Upper lobe of right lung (tissue), 1 donor: Measurements from ENCODE around the gene NTM. TPM values are rescaled to one million over a fixed set of nuclear protein-coding genes. Genes with fewer than 3 reads are reported as not detected.

ENCODE experiments used
- ATAC-seq: fragments of 200-7000 bp; cut with Tn5 transposase; one replicate; pipeline ENCODE4 v1.9.1; 2020; ENCODE audit warnings: mild to moderate bottlenecking, moderate library complexity
- DNase-seq: peaks from one replicate; pipeline ENCODE4 v3.0.0-alpha.2; 2020
- H3K27ac ChIP-seq: fragments of 200-600 bp; one replicate; pipeline ENCODE4 v1.8.0; 2022
- H3K27me3 ChIP-seq: fragments of 200-600 bp; one replicate; pipeline ENCODE4 v1.8.0; 2022; ENCODE audit warnings: mild to moderate bottlenecking
- H3K36me3 ChIP-seq: fragments of 200-600 bp; one replicate; pipeline ENCODE4 v1.8.0; 2022
- H3K4me1 ChIP-seq: fragments of 200-600 bp; one replicate; pipeline ENCODE4 v1.8.0; 2022
- H3K4me3 ChIP-seq: fragments of 200-600 bp; one replicate; pipeline ENCODE4 v1.8.0; 2022; ENCODE audit warnings: mild to moderate bottlenecking
- H3K9me3 ChIP-seq: fragments of 200-600 bp; one replicate; pipeline ENCODE4 v1.8.0; 2022
- intact Hi-C: fragments of 100-400 bp; cut with DNase I; formaldehyde crosslinking; loops from one replicate; pipeline ENCODE4 v1.11.0; 2022
- total RNA-seq: library from RNA; stranded (reverse); fragmentation: NEBNext Ultra II Directional; extraction: Animal tissue kit (Norgen Biotek cat#: 25700); gene quantifications from one replicate; pipeline ENCODE4 v1.2.1, GENCODE V29; 2021
- TF ChIP-seq, protein P1 (sequence below): fragments of 200-600 bp; IDR thresholded peaks from one replicate; pipeline ENCODE4 v1.8.0; 2022; ENCODE audit warnings: antibody characterized with exemption
- donor health status: DM: no; HTN: yes; CAD: no; lungs with severe emphysema.

The NTM gene
- total RNA-seq, 1 donor from 2014 or later, result 3.7 TPM

DNA sequence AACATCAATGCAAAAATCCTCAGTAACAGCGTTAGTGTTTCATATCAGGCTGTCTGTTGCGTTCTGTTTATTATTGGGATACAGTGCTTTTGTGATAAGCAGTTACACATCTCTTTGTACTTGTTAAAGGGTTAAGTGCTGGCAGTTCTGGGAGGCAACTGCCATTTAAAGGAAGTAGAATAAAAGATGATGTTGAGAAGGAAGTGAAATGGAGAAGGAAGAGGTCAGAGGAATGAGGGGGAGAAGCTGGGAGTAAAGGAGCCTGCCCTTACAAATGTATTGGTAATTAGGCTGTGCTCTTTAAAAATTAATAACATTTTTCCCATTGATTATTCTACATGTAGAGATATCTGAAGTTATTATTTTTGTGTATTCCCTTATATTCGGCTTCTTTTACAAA, 674.7 kb downstream of the NTM start:
- H3K4me1 ChIP-seq, result no peaks in the 10 kb centered on the region
- H3K4me3 ChIP-seq, result no peak overlapping the region
- no peaks in the 10 kb centered on the region for H3K27me3 ChIP-seq
- no peaks in the 10 kb centered on the region for H3K9me3 ChIP-seq
- H3K27ac ChIP-seq, result no peak overlapping the region
- TF ChIP-seq, protein P1, sequence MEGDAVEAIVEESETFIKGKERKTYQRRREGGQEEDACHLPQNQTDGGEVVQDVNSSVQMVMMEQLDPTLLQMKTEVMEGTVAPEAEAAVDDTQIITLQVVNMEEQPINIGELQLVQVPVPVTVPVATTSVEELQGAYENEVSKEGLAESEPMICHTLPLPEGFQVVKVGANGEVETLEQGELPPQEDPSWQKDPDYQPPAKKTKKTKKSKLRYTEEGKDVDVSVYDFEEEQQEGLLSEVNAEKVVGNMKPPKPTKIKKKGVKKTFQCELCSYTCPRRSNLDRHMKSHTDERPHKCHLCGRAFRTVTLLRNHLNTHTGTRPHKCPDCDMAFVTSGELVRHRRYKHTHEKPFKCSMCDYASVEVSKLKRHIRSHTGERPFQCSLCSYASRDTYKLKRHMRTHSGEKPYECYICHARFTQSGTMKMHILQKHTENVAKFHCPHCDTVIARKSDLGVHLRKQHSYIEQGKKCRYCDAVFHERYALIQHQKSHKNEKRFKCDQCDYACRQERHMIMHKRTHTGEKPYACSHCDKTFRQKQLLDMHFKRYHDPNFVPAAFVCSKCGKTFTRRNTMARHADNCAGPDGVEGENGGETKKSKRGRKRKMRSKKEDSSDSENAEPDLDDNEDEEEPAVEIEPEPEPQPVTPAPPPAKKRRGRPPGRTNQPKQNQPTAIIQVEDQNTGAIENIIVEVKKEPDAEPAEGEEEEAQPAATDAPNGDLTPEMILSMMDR, result no peak
- H3K36me3 ChIP-seq, result no peaks in the 10 kb centered on the region
- no peak for DNase-seq
- intact Hi-C loops, result no loop called here
- peak; percentile 57 for ATAC-seq

DNA sequence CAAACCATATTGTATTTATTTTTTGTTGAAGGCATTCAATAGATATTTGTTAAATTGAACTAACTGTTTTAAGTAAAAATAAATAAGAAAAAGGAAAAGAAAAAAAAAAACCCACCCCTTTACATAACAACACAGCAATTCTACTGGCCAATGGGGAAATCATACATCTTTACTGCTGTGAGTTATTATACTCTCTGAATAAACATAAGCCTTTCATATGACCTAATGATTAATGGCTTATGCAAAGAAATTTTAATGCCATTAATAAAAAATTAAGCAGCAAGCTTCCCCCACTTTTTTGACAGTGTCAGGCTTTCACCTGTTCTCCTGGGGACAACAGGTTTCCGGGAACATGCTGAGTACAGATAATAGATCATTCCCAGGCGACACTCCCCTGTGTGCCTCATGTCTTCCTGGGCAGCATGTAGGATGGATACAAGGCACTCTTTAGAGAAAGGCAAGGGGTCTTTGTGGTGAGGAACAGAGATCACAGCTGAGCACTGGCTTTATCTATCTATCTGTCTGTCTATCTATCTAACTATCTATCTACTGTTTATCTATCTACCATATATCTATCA, 676.0 kb downstream of the NTM start:
- TF ChIP-seq, protein P1, result no peak
- H3K4me1 ChIP-seq, result no peaks in the 10 kb centered on the region
- DNase-seq (no peak), ATAC-seq (no peak)
- H3K27me3 ChIP-seq, result no peaks in the 10 kb centered on the region
- no peak overlapping the region for H3K27ac ChIP-seq
- no peaks in the 10 kb centered on the region for H3K36me3 ChIP-seq
- intact Hi-C loops, result no loop called here
- H3K4me3 ChIP-seq, result no peak overlapping the region
- H3K9me3 ChIP-seq, result no peaks in the 10 kb centered on the region

DNA sequence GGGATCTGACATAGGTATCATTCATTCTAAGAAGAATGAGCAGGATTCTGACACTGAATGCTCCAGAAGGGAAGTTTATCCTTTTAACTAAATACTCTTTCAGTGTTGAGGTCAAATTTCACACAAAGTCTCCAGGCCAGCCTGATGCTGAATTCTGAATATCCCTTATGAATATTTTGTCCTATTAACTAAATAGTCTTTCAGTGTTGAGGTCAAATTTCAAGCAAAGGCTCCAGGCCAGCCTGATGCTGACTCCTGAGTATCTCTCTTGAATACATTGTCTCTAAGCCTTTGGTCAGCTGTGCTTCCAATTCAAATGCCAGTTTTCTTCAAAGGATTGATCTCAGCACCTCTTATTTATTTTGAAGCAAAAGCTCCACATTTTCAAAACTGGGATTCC, 676.8 kb downstream of the NTM start:
- no peaks in the 10 kb centered on the region for H3K9me3 ChIP-seq
- no peak for DNase-seq
- H3K36me3 ChIP-seq, result no peaks in the 10 kb centered on the region
- H3K4me1 ChIP-seq, result no peaks in the 10 kb centered on the region
- TF ChIP-seq, protein P1, result no peak
- intact Hi-C loops, result no loop called here
- no peaks in the 10 kb centered on the region for H3K27me3 ChIP-seq
- no peak for ATAC-seq
- no peak overlapping the region for H3K27ac ChIP-seq
- H3K4me3 ChIP-seq, result no peak overlapping the region

DNA sequence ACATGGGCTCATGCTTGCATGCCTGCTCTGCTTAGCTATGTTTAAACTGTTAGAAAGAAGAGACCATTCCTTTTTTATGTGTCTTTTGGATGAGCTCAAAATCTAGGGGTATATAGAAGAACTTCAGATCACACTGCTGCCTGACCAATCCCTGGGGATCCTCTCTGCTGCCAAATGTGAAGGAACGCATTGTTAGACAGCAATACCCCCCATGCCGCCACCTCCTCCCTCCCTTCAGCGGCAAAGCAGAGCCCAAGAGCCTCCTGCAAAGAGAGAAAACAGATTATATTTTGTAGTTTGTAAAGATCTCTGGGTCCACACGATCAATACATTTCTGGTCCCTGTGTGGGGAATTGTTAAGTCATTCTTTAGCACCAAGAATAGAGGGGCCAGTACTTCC, 677.6 kb downstream of the NTM start:
- Histone ChIP-seq H3K36me3 (no peaks in the 10 kb centered on the region), H3K4me3 (no peak overlapping the region), H3K4me1 (no peaks in the 10 kb centered on the region), H3K27ac (no peak overlapping the region), H3K9me3 (no peaks in the 10 kb centered on the region), H3K27me3 (no peaks in the 10 kb centered on the region)
- intact Hi-C loops, result no loop called here
- TF ChIP-seq, protein P1, result no peak
- DNase-seq (no peak), ATAC-seq (no peak)

DNA sequence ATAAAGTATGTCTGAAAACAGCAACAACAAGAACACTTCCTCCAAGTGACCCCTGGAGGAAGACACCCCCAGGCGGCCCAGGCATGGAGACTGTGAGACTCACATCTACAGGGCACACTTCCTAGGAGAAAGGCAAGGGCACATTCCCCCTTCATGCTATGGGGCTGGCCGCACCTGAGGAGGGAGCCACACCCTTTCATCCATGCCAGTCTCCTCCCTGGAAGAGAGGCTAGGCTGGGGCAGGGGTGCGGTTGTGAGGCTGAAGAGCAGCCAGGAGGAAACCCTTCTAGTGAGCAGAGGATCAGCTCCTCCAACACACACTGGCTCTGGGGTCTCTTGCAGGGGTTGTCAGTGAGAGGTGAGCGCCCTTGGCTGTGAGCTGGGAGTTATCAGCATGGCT, 678.8 kb downstream of the NTM start:
- intact Hi-C loops, result no loop called here
- TF ChIP-seq, protein P1, result no peak
- Histone ChIP-seq H3K4me1 (no peaks in the 10 kb centered on the region), H3K27ac (no peak overlapping the region), H3K27me3 (no peaks in the 10 kb centered on the region), H3K4me3 (no peak overlapping the region), H3K36me3 (no peaks in the 10 kb centered on the region), H3K9me3 (no peaks in the 10 kb centered on the region)
- DNase-seq (no peak), ATAC-seq (no peak)

DNA sequence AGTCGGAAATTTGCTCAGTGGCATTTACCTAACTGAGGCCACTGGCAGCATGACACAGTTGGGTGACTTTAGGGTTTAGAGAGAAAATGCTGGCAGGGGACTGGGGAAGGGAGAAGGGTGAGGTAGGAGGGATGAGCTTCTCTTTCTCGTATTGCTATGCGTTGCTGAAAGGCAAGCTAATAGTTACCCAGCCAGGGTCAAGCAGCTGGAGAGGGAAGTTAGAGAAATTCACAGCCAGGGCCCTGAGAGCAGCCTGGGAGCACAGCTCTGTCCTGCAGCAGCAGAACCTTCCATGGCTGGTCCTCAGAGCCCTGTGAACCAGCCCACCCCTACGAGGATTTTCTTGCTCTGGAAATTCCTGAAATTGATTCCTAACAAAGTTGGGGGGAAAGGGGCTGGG, 679.6 kb downstream of the NTM start:
- H3K4me3 ChIP-seq, result no peak overlapping the region
- no peak for DNase-seq
- peak; percentile 29 for ATAC-seq
- no peaks in the 10 kb centered on the region for H3K36me3 ChIP-seq
- TF ChIP-seq, protein P1, result no peak
- no peaks in the 10 kb centered on the region for H3K4me1 ChIP-seq
- no peaks in the 10 kb centered on the region for H3K27me3 ChIP-seq
- no peak overlapping the region for H3K27ac ChIP-seq
- intact Hi-C loops, result no loop called here
- H3K9me3 ChIP-seq, result no peaks in the 10 kb centered on the region
